ENCODE results near the gene CDK5R2. TPM values are rescaled to one million over a fixed set of nuclear protein-coding genes. Genes with fewer than 3 reads are reported as not detected.
A peak's percentile ranks its signal among the peaks of the same experiment; 100 is the strongest.

CDK5R2 gene
- total and polyA plus RNA-seq, 12 donors, result 0.09 TPM; not detected in 11

GRCh38 chr2:218962859-218963492 is 3.5 kb downstream of the CDK5R2 start:
- Histone ChIP-seq H3K4me3 (peak overlapping the region in 1 of 10 donors; percentile 24), H3K27me3 (peaks cover 49 to 95% (median 91%) of the 10 kb centered on the region in 7 donors), H3K4me1 (peaks cover 0 to 27% (median 12%) of the 10 kb centered on the region in 9 donors), H3K27ac (no peak overlapping the region), H3K9me3 (no peaks in the 10 kb centered on the region), H3K36me3 (no peaks in the 10 kb centered on the region)
- intact Hi-C loops (cut with DNase I), result no loop called here
- peak; percentile 50 to 83 (median 71) for ATAC-seq
- 1 to 3% methylated on average over 42 of the region's 42 CpGs for WGBS, 2 donors
- TF ChIP-seq CTCF (IDR thresholded peaks at IDR 0.05), result no peak
- DNase-seq, result peak; percentile 73 to 74

DNA sequence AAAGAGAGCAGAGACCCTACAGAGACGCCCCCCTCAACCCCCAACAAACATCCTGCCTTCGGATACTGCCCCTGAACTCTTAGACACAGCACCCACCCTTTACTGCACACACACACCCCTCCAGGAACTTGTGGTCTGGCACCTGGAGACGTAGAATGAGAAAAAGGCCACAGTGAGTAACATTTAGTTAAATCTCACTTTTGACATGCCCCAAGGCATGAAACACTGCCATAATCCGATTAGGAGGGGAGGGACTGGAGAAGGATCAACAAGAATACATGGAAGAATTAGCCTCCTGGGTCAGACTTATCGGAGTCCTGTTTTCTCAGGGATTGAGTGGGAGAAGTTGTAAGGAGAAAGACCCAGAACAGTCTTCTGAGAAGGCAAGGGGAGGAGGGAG is 4.1 kb downstream of the CDK5R2 start:
- H3K9me3 ChIP-seq, result no peaks in the 10 kb centered on the region
- H3K36me3 ChIP-seq, result no peaks in the 10 kb centered on the region
- DNase-seq, result no peak
- no peak for ATAC-seq
- no peak for TF ChIP-seq CTCF (IDR thresholded peaks at IDR 0.05)
- WGBS, 2 donors, result 12 to 13% methylated on average over 5 of the region's 5 CpGs
- peaks cover 0 to 27% (median 12%) of the 10 kb centered on the region in 9 donors for H3K4me1 ChIP-seq
- no peak overlapping the region for H3K4me3 ChIP-seq
- H3K27me3 ChIP-seq, result peaks cover 49 to 92% (median 85%) of the 10 kb centered on the region in 7 donors
- intact Hi-C loops (cut with DNase I), result no loop called here
- H3K27ac ChIP-seq, result no peak overlapping the region

DNA sequence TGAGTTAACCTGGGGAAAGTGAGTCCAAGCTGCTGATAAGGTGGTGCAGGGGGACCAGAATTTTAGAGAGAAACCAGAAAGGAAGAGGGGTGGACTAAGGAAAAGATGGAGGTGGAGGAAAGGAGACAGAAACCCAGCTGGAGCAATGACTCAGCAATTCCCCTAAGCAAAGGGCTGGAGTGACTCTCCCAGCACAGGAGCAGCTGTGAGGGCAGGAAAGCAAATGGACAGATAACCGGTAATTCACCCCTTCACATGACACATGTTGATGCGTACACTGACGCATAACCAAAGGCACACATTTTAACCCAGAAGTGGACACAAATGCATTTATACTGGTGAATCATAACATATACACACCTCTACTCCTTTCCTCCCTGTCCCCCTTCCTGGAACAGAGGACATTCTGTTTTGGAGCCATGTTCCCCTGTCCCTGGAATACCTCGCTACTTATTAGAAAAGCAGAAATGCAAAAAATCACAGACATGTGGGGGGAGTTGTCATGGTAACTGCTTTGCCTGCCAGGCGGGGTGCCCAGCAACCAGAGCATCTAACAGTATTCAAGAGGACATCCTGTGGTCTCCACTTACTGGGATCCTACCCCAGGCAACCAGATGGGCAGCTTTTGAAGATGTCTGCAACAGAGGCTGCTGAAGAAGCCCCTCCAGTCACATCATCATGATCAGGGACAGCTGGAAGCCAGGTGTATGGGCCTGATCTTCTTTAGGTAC is 4.7 kb downstream of the CDK5R2 start:
- intact Hi-C loops (cut with DNase I), result no loop called here
- DNase-seq, result no peak

More for the DNA sequence above, 4.7 kb downstream of the CDK5R2 start:
- no peak overlapping the region for H3K27ac ChIP-seq
- H3K27me3 ChIP-seq, result peaks cover 48 to 89% (median 79%) of the 10 kb centered on the region in 7 donors
- H3K9me3 ChIP-seq, result no peaks in the 10 kb centered on the region
- H3K4me1 ChIP-seq, result peaks cover 0 to 25% (median 12%) of the 10 kb centered on the region in 9 donors
- no peak overlapping the region for H3K4me3 ChIP-seq
- no peak for TF ChIP-seq CTCF (IDR thresholded peaks at IDR 0.05)
- H3K36me3 ChIP-seq, result no peaks in the 10 kb centered on the region
- no peak for ATAC-seq
- 32 to 39% methylated on average over 5 of the region's 5 CpGs for WGBS, 2 donors

All from heart right ventricle (tissue), 16 donors.